Dedifferentiated amniotic fluid mesenchymal stem cell (primary cell): ENCODE results near the gene THAP4.

Source experiments
- DNase-seq: peaks from one replicate; pipeline ENCODE4 v3.0.0-alpha.2; 2016; ENCODE audit errors: extremely low spot score

Gene THAP4

DNA sequence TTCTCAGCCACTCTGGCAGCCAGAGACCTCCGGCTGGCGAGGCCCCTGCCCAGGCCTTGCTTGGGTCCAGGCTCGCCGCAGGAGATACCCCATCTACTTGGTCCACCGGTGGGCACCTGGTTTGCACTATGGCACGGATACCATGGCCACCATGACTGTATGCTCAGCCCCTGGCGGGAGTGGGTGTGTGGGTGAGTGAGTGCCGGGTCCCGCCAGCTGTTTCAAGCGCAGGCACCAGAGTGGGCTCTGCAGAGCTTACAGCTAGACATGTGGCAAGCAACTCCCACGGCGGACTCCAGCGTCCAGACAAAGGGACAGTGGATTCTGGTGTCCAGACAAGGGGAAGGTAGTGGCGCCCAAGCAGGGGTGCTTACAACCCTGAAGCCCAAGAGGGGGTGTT is 2.0 kb upstream of the THAP4 start:
- DNase-seq = no peak

DNA sequence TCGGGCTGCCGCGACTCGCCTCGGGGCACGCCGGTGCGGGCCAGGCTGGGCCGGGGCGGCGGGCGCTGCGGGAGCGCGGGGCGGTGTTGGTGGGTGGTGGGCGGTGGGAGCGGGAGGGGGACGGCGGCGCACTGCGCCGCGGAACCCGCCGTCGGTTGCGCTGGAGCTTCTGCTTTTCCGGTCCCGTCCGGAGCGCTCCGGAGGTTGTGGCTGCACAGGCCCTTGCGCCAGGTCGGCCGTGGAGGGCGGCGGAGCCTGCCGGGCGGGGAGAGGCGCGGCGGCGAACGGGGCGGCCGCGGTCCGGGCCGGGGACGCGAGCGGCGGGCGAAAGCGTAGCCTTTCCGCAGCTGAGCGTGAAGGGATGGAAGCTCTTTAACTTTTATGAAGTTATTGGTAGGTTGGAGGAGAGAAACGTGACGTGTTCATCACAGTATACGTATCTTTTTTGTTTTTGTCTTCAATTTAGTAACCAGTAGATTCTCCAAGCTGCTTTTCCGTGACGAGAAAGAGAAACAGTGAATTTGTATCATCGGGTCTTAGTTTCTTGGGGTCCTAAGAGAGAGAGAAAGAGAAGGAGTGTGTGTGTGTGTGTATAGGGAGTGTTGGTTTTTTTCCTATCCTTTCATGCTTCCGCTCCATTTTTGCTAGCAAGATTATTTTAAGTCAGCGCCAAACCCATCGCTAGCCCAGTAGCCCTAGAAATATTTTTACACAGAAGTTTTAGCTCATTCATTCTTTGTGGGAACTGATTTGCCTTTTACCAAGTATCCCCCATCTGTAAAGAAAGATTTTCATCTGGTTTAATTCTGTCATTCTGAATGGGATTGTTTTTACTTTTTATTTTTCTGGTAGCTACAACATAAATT is 1.1 kb upstream of the THAP4 start:
- no peak for DNase-seq

DNA sequence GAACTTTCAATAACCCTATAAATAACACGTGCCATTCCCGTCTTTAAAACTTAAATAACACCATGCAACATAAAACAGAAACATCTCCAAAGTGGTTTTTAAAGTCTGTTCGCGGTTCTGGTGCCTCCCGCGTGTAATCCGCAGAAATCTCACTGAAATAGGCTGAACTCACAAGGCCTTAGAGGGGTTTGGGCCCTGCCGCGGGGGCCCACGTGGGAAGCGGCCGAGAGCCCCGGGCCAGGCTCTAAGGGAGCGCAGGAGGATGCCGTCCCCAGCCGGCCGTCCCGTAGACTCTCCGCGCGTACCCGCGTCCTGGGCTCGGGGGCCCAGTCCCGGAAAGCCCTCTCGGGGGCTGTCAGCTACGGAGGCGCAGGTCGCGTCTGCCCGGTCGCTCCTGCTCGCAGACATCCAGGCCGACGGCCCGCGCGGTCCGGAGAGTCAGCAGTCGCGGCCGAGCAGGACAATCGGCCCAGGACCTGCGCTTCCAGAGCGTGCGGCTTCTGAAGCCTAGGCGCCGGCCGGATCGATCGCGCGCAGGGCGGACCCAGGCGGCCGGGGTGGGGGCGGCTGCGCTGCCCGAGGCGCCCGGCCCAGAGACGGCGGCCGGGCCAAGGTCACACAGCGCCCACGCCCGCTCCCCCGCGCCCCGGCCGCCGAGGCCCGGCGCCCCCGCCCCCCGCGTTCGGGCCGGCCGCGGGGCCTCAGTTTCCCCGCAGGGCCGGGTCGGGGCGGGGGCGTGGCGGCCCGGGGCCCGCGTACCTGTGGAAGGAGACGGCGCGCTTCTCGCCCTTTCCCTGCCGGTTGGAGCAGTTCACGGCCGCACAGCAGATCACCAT is 558 bp downstream of the THAP4 start:
- DNase-seq = no peak

DNA sequence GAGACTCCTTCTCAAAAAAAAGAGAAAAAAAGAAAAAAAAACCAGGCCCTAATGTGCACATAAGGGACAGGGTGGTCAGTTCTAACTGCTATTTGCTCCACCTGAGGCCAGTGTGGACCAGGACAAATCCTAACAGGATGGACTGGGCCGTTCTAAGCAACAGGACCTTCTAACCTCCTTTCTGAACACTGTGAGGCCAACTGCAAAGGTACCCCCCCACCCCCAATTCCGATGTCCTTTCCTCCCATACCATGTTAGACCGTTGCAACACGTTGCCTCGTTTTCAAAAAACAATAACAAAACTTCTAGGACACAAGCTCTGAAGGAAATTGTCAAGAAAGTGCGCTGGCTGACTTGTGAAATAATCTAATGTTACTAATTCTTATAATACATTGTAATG is 1.2 kb downstream of the THAP4 start:
- DNase-seq = peak; percentile 34

DNA sequence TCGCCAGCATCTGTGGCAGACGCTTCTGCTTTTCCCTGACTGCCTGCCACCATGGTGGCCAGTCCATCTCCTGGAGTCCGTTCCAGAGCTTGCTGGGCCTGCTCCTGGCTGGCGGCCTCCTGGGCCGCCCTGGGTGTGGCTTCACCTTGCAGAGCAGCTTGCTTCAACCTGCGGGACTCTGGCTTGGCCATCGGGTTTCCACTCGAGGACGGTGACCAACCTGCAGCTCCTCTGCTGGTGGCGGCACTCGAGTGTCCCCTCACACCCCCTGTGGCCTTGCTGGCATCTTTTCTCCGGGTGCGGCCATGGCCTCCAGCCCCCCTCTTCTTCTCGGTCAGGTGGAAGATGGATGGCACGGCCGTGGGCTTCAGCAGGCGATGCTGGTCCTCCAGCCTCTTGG is 3.4 kb downstream of the THAP4 start:
- DNase-seq = no peak

DNA sequence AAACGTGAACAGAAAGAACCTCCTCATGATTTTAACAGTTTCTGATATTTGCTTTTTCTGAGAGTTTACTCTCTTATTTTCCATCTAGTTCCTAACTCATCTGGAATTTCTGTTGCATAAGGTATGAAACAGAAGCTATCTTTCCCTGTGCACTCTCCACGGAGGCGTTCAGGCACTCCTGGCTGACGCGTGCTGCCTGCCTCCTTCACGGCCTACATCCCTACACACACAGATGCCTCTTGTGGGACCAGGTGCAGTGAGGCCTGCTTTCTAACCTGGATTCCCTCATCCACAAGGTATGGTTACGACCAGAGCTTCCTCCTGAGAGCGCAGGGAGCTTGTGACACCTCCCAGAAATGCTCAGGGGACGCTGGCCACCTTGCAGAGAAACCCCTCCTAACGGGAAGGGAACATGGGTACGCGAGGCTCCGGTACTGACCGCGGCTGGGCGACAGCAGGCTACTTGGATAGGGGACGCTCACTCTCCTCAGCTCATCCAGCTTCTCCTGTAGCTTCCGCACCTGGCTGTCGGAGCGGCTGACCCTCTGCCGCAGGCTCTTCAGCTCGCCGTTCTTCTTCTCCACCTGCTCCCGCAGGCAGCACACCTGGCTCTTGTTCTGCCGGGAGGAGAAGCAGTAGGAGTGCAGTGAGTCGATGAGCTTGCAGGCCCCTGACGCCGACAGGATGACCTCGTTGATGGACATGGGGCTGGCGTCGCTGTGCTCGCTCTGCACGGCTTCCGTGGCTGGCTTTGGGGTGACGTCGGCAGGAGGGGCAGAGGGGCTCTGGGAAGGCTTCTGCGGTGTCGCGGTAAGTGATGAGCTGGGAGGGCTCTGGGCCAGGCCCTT is 4.3 kb downstream of the THAP4 start:
- DNase-seq = no peak

DNA sequence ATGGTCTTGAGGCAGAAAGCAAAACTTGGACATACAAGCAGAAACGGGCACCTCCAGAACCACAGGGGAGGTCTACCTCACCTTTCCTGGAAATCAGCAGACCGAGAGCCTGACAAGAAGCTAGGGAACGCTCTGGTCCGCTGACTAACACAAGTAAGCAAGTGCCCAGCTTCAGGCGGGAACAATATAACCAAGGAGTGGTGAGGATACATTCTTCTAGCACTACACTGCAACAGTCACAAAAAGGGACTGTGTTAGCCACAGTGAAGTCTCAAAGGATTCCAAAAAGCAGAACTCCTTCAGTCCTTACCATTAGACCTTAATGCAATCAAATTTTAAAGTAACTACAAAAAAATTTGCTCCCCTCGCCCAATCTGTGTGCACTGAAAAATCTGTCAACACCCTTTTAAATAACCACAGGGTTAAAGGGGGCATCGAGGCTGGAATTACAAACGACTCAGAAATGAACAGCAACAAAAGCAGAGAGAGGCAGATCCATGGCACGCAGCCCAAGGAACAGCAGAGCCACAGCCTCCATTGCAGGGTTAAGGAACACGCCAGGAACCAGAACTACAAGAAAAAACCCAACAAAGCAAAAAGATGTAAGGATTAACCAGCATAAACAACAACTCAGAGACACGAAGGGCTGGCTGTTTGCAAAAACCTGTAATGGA is 7.1 kb downstream of the THAP4 start:
- DNase-seq = no peak

DNA sequence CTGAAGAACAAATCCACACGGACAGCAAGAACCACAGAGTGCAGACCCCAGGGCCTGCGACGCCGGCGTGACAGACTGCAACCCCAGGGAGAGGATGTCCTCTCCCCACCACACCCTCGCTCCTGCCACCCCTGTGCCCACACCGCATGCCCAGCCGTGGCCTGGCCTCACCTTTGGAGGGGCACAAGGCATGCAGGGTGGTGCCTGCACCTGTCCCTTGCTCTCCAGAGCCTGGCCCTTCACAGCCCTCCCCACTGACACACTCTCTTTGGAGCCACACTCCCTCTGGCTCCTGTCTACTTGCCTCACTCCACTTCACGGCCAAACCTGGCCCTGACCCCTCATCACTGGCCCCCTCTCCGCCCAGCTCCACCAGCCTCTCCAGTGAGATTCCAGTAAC is 9.3 kb downstream of the THAP4 start:
- no peak for DNase-seq

DNA sequence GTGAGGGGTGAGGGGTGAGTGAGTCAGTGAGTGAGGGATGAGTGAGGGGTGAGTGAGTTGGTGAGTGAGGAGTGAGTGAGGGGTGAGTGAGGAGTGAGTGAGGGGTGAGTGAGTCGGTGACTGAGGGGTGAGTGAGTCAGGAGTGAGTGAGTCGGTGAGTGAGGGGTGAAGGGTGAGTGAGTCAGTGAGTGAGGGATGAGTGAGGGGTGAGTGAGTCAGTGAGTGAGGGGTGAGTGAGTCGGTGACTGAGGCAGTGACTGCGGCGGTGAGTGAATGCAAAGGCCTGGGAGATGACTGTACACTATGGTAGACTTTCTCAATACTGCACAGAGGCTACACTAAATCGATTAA is 16.6 kb downstream of the THAP4 start:
- no peak for DNase-seq

DNA sequence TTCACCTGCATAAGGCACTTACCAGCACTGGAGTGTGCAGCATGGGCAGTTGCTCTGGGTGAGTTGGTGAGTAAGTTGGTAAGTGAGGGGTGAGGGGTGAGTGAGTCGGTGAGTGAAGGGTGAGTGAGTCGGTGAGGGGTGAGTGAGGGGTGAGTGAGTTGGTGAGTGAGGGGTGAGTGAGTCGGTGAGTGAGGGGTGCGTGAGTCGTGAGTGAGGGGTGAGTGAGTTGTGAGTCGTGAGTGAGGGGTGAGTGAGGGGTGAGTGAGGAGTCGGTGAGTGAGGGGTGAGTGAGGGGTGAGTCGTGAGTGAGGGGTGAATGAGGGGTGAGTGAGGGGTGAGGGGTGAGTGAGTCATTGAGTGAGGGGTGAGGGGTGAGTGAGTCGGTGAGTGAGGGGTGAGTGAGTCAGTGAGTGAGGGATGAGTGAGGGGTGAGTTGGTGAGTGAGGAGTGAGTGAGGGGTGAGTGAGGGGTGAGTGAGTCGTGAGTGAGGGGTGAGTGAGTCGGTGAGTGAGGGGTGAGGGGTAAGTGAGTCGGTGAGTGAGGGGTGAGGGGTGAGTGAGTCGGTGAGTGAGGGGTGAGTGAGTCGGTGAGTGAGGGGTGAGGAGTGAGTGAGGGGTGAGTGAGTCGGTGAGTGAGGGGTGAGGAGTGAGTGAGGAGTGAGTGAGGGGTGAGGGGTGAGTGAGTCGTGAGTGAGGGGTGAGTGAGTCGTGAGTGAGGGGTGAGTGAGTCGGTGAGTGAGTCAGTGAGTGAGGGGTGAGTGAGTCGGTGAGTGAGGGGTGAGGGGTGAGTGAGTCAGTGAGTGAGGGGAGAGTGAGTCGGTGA is 17.1 kb downstream of the THAP4 start:
- no peak for DNase-seq

DNA sequence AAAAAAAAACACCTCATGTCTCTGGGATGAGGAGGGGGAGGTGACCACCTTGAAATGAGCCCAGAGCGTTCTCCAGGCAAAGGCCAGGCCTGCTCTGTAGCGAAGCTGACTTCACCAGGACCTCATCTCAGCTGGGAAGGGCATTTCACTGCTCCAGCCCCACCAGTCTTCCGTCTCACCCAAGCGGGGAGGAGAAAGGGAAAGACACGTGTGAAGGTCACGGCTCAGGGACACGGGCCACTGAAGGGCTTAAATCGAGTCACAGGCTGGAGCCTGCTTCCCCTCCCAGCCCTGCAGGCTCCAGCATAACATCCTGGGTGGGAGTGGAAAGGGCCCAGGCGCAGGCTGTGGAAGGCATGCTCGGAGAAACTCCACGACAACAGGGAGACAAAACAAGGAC is 18.1 kb downstream of the THAP4 start:
- no peak for DNase-seq

DNA sequence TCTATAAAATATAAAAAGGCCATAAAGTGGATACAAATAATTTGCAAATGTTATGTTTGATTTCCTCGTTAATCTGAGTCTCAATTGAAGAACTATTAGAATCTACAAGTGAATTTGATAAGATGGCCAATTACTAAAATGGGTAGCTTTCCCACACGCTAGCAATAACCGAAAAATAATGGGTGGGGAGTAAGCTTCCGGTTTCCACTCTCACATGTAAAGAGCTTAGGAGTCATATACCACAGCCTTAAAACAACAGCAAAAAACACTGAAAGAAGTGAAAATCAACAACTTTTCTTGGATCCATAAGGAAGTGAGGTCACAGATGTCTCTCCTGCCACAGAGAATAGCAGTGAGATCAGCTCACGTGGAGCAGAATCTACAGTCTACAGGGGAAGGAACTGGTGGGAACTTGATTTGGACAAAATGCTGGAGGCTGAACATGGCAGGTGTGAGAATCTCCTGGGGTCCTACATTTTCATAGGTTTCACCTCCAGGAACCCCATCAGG is 18.6 kb downstream of the THAP4 start:
- no peak for DNase-seq

DNA sequence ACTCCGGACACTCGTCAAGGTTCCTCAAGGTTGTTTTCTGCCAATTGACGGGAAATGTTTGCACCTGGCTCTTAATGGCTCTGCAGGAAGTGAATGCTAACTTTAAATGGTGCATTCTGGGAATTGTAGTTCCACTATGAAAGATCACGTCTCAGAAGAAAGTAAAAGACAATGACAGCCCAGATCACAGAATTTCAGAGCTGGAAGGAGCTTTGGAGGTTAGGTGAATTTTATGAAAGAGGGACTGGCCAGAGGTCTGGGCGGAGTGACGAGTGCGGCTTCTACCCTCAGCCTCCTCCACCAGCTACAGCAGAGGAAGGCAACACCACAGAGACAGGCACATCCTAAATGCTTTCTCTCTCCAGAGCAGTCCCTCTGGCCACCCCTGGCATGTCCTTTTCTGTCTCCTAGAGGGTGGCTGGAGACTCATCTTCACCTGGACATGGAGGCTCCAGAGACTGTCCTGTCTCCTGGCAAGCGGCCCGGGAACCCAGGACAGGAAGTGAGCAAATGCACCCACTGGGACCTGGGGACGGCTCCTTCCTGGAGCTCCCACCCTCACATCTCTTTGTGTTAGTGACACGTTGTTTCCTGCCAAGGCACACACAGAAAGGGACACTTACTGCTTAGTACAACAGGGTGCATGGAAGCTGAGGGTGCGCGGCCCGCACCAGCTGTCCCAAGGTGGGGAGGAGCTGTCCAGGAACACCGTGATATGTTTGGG is 19.4 kb downstream of the THAP4 start:
- DNase-seq = no peak

DNA sequence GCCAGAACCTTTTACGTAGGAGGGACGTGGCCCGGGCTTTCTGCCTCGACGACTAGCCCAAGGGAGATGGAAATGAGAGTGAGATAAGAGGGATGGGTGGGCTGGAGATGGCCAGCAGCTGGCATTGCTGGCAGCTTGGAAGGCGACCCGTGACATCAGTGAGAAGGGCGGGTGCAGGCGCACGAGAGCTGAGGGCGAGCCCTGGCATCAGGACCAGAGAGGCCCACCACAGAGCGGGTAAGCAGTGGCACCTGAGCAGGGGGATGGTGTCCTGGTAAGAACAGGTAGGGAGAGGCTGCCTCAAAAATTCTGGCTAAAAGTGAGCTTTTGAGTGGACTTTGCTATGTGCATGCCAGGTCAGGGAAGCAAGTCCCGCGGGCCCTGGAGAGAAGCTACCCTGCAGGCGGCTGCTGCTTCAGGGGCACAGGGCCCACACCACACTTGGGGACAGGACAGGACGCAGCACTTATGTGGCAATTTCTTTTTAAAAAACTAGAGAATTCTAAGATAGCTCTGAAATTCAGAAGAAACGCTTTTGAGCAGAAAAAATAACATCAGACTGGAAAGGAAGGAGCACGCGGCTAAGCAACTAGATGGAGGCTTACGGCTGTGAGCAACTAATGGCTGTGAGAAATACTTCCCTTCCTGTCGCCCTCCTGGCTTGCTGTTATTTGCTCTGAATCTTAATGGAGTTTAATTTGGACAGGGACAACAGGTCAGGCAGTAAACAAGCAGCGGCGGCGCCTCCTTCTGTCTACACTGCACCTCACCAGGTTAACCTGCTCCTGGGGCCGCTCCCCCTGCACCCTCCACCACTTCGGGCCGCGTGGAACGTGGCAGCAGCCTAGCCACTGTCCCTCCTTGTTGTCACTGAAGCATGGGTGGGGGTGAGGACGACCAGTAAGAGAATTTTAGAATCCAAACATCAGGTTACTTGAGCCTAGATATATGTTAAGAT is 20.5 kb downstream of the THAP4 start:
- DNase-seq = no peak

DNA sequence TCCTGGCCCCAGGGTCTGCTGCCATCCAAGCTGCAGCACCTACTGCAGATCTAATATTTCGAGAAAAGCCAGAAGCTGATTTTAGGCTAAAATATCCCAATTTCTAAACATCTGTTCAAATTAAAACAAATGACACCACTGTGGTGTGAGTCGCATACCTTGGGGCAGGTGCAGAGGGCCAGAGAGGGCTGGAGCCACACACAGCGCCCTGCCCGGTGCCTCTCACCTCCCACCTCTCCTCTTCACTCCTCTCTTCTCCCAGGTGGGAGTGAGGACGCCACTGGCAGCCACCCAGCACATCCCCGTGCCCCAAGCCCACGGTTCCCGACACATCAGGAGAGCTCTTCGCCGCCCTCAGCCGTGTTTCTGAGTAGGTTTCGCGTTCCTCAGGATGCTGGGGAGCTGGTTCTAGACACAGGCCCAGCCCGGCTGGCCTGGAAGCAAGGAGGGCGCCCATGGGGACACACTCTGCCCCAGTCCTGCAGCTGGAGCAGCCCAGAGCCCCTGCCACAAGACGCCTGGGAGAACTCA is 21.4 kb downstream of the THAP4 start:
- no peak for DNase-seq

DNA sequence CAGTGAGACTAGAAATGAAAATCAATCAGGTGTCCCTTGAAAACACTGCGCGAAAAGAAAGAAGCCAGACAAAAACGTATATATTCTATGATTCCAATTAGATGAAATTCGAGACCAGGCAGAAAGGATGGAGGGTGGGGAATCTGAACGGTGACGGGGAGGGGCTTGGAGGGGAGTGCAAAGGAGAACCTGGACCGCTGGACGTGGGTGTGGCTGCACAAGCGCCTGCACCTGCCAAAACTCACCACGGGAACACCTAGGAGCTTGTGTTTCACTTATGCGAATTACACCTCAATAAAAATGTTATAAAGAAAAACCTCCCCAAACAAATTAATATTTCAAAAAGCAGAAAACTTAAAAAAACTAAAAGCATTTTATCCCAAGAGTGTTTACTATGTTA is 21.9 kb downstream of the THAP4 start:
- no peak for DNase-seq

DNA sequence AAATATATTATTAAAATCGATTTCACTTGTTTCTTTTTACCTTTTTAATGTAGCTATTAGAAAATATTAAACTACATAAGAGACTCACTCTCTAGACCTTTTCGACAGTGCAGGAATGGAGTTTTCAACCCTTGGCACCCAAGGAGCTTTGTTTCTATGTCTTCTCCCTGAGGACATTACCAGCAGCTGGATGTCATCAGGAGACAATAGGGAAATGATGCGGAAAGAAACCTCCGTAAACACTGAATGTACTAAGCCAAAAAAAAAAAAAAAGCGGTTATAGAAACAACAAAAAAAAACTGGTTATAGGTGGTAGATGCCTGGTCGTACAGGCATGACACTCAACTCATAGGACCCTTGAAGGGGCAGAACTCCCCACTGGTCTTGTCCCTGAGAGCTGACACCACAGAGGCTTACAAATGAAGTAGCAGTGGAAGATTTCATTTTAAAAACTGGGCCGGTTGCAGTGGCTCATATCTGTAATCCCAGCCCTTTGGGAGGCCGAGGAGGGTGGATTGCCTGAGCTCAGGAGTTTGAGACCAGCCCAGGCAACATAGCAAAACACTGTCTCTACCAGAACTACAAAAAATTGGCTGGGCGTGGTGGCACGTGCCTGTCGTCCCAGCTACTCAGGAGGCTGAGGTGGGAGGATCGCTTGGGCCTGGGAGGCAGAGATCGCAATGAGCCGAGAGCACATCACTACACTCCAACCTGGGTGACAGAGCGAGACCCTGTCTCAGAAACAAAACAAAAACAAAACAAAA is 23.8 kb downstream of the THAP4 start:
- DNase-seq = no peak
